HPDE6-E6E7 (cell line): ENCODE data around the gene LHFPL2.

Source experiments
- DNase-seq: peaks from one replicate; pipeline ENCODE4 v3.0.0; 2011; ENCODE audit warnings: missing footprints; ENCODE audit errors: extremely low spot score

The LHFPL2 gene

GRCh38 chr5:78522476-78523260 lies 125.9 kb downstream of the LHFPL2 start:
- no peak for DNase-seq

- no peak for DNase-seq
Observed at GRCh38 chr5:78521455-78521854, 127.1 kb downstream of the LHFPL2 start.

- no peak for DNase-seq
Observed at GRCh38 chr5:78519198-78519941, 129.2 kb downstream of the LHFPL2 start.

- peak; percentile 83 for DNase-seq
Observed at GRCh38 chr5:78518365-78519197, 130.0 kb downstream of the LHFPL2 start.

GRCh38 chr5:78515670-78516069 lies 132.9 kb downstream of the LHFPL2 start:
- DNase-seq, result no peak

GRCh38 chr5:78514427-78515330 lies 133.9 kb downstream of the LHFPL2 start:
- no peak for DNase-seq

- no peak for DNase-seq
Observed at GRCh38 chr5:78513441-78513840, 135.1 kb downstream of the LHFPL2 start.

- DNase-seq, result no peak
Observed at GRCh38 chr5:78512435-78512834, 136.1 kb downstream of the LHFPL2 start.

GRCh38 chr5:78511121-78511906 lies 137.3 kb downstream of the LHFPL2 start:
- DNase-seq, result no peak

- no peak for DNase-seq
Observed at GRCh38 chr5:78509884-78510769, 138.4 kb downstream of the LHFPL2 start.

- no peak for DNase-seq
Observed at GRCh38 chr5:78509145-78509865, 139.3 kb downstream of the LHFPL2 start.

GRCh38 chr5:78508186-78508765 lies 140.3 kb downstream of the LHFPL2 start:
- DNase-seq, result no peak

- no peak for DNase-seq
Observed at GRCh38 chr5:78507531-78507930, 141.0 kb downstream of the LHFPL2 start.

GRCh38 chr5:78506261-78507024 lies 142.1 kb downstream of the LHFPL2 start:
- no peak for DNase-seq

GRCh38 chr5:78505860-78506259 lies 142.7 kb downstream of the LHFPL2 start:
- DNase-seq, result no peak

GRCh38 chr5:78504704-78505677 lies 143.6 kb downstream of the LHFPL2 start:
- peak; percentile 87 for DNase-seq
